ENCODE data around the gene SLC26A1.

Gene SLC26A1

DNA sequence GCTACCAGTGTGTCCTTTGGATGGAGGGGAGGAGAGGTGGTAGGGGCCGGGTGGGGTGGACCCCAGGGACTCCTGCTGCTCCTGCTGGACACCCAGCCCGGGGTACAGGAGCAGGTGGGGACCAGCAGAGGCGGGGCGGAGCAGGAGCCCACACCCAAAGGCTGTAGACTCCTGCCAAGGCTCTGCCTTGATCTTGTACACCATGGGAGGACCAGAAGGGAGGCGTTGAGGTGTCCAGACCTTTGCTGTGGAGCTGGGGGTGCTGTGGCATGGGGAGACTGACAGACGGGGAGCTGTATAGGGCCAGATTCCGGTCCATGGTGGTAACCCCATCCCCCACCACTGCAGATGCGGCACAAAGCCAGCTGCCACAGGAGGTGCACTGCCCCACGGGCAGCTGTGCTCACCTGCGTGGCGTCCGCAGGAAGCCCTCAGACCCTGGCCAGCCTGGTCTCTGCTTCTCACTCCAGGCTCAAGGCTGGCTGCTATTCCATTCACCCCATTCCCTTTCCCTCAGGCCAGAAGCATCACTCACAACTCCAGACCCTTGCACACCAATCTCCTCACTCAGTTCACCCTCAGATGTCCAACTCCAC lies 5.0 kb upstream of the SLC26A1 start:
- DNase-seq, result no peak

DNA sequence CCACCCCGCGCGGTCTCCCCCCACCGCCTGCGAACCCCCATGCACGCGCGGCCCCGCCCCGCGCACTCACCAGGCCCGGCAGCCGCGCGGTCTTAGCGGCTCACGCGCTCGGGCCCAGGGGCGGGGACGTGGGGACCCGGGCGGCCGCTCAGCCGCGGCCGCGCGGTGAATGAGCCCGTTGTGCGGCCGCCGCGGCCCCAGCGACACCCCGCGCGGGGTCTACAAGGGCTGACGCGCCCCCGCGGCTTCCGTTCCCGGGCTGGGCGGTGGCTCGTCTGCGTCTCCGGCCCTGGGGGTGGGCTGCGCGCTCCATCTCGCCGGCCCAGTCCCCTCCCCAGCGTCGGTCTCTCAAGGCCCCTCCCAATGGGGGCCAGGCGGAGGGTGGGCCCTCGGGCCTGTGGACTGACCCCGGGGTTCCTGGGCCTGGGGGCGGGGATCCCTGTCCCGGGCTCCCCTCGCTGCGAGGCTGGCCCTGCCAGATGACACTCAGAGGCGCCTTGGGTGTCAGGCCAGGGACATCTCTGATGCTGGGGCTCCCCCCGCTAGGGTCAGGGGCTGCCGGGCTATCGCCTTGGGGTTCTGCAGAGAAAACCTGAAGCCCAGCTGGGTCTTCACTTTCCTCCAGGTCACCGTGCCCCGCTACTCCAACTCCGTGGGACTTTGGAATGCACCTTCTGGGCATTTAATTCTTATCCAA lies 4.3 kb upstream of the SLC26A1 start:
- no peak for DNase-seq

DNA sequence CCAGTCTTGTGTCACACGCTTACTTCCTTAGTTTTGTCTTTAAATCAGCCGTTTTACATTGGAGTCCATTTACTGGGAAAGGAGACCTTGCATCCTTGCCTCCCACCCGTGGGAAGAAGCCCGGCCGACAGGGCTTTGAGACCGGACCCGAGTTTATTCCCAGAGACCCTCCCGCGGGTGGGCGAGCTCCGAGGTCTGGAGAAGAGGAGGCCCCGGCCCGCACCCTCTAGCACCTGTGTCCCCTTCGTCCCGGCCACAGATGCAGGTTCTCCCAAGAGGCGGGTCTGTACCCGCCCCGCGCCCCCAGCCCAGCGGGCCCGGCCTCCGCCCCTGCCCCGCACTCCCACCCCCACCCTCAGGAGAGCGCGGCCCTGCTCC lies 3.8 kb upstream of the SLC26A1 start:
- DNase-seq, result no peak

DNA sequence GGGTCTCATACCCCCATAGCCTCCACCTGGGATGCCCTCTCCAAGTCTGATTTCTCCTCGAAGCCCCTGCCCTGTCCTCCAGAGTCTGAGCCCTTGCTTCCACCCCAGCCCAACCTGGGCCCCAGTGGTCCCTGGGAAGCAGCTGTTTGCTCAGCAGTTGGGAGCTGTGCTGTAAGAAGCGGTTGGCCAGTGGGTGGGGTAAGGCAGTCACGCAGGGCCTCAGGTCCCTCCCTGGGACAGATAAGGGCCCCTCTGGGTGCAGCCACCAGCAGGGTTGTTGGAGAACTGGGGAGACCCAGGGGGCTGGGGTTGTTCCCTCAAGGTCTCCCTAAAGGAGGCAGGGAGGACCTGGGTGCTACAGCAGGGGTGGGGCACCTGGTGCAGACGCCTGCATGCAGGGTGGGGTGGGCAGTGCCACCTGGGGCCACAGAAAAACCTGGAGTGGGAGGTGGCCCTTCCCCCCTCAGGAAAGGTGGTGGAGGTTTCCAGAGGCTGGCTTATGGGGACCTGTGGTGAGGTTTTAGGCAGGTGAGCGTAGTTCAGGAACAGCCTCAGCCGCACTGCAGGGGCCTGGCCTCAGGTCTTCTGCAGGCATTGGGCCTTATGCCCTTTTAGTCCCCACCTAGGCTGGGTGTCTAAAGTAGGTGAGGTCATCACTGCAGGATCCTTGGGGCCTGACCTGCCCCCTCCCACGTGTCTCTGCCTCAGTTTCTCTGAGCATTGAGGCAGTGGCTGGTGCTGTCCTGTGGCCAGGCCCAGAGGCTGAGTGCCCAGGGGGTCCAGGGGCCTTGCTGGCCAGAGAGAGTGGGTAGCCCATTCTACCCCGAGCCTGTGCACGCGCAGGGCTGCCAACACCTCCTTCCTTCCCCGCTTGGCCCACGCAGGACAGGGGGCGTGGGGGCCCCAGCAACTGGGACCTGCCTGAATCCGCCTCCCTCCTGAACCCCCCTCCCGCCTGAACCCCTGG lies 3.1 kb upstream of the SLC26A1 start:
- no peak for DNase-seq

DNA sequence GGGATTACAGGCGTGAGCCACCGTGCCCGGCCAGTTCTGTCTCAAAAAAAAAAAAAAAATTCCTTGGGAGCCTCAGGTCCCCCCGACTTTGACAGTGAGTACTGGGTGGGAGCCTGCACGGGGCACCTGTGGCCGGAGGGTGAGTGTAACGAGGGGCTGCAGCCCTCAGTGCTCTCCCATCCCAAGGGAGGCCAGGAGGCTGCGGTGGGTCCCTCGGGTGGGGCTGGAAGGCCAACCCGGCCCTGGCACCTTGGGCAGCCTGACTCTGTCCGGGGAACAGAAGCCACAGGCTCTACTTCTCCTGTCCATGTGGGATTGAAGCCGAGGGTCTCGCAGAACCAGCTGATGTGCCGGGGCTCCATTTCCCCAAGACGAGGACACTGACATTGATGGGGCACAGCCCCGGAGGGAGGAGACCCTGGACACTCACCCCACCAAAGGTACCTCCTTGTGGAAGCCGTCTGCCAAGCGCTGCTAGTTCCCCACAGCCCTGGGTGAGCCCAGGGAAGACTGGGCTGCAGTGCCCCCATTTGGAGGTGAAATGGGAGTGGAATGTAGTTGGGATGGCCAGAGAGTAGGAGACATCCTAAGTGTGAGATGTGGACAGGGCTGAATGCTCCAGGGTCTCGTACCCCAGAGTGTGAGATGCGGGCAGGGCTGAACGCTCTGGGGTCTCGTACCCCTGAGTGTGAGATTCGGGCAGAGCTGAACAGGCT lies 2.3 kb upstream of the SLC26A1 start:
- no peak for DNase-seq

DNA sequence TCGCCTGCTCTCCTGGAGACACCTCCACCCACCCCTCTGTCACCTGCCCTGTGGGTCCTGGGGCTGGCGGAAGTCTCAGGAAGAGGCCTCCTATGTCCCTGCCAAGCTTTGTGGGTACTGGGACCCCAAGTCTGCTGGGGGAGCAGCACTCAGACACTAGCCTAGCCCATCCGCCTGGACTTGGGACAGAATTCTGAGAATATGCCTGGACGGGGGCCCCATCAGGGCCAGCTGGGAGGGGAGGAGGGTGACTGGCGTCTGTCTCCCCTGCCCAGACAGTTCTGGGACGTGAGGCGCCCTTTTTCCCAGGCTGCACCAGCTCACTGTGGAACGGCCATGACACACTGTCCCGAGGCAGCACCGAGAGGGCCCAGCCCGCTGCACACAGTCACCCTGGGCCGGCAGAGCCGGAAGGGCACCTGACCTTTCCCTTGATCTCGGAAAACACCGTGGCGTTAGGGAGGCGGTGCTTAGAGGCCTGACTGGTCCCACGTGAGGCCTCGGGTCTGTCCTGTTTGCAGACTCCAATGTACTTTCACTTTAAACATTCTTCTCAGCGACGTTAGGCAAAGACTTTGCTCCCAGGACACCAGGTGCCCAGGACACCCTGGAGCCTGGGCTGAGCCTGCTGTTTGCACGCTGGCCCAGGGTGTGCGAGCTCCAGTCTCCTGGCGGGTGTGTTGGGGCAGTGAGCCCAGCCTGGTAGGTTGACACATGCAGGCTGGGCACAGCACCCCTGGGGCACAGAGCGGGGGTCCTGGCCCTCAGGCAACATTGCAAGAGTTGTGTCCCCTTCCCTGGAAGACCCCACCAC lies 700 bp downstream of the SLC26A1 start:
- no peak for DNase-seq

DNA sequence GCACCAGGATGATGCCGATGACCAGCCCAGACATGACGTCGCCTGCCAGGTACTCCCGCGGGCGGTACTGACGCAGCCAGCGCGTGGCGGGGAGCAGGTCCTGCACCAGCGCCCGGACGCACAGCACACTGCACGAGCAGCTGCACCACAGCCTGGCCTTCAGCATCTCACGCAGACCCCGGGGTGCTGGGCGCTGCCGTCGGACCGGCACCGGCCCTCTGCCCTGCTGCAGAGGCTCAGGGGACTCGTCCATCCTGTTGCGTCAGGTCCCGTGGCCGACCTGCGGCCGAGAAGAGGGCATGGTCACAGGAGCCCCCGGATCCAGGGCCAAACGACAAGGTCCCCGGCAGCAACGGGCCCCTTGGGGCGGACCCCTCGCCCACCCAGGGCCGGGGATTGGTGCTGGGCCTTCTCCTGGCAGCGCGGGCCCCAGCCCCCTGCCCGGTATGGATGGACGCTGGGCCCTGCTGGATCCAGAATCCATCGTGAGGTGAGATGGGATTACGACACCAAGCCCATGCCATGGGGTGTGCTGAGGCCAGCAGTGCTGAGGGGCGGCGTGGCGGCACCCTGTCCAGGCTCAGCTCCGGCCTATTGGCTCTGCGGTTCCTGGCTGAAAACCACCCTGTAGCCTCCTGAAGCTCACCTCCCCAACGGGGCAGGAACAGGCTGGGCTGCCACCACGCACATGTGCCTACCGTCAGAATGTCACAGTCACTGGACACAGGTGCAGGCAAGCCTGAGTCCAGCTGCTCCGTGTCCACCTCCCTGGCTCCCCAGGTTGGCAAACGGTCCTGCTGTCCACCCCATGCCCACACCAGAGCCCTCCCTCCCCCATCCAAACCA lies 1.5 kb downstream of the SLC26A1 start:
- DNase-seq, result no peak

DNA sequence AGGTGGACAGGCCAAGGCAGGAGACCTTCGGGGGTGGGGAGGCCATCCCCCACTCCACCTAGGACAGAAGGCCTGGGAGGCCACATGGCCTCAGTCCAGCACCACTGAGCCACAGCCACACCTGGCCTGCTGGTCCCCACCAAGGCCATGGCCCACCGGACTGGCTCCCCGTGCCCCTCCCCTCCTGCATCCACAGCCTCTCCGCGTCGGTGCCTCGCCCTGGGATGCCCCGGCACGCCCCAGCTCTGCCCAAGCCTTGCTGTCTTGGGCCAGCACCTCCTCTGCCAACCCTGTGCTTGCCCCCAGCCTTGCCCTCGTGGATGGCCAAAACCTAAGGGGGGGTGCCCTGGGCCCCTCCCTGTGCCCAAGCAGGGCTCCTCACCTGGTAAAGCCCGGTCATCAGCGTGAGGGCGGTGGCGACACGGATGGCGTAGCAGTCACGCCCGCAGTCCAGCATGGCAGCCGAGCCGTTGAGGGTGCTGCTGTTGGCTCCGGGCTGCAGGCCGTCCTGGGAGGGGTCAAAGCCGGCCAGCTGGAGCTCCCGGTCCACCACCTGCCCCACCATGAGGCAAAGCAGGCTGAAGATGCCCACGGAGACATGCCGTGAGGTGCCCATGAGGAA lies 2.3 kb downstream of the SLC26A1 start:
- DNase-seq, result no peak

DNA sequence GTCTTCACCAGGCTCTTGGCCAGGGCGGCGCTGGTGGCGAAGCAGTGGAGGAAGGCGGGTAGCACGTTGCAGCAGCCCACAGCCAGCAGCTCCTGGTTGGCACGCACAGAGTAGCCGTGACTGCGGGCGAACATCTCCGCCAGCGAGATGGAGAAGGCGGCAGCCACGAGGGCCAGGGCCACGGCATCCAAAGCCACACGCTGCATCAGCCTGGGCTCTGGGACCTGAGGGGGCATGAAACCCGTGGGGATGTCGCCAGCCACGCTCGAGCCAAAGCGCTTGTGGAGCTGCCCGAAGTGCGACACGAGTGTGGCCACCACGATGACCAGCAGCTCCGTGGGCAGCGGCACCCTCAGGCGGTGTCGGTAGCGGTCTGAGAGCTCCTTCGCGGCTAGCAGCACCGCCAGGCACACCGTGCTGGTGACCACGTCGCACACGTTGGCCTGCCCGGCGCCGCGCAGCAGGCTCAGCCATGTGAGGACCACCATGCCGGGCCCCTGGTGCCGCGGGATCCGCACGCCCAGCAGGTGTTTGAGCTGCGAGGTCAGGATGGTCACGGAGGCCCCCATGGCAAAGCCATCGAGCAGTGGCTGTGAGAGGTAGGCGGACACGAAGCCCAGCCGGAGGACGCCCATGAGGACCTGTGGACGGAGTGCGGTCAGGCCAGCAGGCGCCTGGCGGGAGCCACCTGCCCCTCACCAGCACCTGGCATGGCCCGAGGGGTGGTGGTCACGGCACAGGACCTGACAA lies 3.3 kb downstream of the SLC26A1 start:
- no peak for DNase-seq

DNA sequence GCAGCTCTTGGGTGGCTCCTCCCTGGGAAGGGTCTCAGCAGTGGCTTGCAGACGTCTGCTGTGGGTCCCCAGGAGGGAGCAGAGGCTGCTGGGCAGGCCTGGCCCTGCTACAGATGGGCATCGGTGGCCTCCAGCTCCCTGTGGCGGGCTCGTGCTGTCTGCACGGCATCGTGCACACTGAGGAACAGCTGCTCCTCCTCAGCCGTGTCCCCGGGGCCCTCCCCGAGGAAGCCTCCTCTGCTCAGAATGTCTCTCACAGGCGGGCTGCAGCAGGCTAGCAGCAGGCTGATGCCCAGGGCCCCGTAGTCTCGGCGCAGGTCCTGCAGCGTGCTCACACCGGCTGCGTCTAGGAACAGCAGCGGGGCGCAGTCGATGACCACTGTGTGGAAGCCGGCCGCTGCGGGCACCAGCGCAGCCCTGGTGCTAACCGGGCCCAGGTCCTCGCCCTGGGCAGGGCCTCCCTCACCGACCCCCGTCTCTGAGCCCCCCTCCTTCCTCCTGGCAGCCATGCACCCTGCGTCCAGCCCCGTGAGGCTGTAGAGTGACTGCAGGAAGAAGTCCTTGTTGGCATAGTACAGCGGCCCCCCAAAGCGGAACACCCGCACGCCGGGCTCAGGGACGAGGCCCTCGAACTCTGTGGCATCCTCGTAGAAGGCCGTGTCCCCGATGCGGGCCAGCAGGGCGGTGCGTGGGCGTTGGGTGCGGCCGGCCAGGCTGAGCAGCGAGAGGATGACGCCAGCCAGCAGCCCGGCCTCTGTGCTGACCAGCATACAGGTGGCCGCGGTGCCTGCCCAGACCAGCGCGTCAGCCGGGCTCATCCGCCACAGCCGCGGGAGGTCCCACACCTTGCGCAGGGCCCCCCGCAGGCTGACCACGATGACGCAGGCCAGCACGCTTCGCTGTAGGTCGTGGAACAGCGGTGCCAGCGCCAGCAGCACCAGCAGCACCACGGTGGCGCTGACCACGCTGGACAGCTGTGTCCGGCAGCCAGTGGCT lies 4.2 kb downstream of the SLC26A1 start:
- no peak for DNase-seq

DNA sequence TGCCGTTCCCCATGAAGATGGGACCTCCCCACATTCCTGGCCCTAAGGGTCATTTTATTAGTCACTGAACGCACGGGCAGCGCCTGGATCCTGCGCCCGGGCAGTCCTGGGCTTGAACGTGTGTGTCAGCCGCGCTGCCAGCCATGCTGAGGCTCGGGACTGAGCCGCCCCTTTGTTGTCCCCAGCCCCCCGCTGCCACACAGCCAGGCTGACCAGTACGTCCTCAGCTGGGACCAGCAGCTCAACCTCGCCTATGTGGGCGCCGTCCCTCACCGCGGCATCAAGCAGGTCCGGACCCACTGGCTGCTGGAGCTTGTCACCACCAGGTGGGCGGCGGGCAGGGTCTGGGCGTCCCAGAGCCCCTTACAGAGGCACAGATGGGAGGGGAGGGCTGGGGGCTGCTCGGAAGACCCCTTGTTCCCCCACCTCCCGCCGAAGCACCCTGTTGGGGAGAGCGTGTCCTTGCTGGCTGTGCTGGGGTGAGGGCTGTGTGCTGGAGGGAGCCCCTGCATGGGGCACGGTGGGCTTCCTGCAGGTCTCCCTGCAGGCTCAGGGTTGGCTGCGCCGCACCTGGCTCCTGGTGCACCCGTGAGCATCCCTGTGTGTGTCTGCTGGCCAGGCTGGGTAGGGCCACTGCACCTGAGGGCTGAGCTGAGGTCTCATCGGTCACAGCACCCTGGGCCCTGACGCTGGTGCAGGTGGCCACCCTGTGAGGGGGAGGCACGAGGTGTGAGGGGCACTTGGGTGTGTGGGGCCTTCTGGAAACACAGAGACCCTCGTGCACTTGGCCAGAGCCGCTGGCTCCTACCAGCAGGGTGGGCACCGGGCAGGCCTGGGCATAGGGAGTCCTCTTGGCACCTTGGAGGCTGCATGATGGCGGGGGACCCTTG lies 5.3 kb downstream of the SLC26A1 start:
- DNase-seq, result no peak

DNA sequence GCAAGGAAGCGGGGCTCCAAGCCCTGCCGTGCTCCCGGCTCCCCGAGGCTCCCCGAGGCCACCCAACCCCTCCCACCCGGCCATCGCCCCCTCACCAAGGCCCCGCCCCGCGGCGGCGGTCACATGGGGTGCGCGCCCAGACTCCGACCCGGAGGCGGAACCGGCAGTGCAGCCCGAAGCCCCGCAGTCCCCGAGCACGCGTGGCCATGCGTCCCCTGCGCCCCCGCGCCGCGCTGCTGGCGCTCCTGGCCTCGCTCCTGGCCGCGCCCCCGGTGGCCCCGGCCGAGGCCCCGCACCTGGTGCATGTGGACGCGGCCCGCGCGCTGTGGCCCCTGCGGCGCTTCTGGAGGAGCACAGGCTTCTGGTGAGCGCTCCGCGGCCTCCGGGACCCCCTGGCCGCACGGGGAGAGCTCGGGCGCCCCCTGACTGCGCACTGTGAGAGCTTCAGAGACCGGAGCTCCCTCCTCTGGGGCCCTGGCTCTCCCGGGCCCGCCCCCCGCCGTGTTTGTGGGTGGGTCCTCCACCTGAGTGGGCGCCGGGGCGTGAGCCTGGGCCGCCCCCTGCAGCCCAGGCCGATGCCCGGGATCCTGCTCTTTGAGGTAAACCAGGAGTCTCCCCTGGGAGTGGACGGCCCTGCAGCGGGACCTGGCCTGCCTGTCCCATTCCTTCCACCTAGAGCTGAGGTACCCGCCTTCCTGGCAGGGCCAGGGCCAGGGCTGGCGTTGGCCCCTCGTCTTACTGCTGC lies 6.2 kb downstream of the SLC26A1 start, which contains the start of gene IDUA:
Gene IDUA, plus strand, starts transcription at position 166 of the 745 bp plus-strand sequence. Its CDS starts 41 bp downstream, at position 207.
- DNase-seq, result peak; percentile 77

DNA sequence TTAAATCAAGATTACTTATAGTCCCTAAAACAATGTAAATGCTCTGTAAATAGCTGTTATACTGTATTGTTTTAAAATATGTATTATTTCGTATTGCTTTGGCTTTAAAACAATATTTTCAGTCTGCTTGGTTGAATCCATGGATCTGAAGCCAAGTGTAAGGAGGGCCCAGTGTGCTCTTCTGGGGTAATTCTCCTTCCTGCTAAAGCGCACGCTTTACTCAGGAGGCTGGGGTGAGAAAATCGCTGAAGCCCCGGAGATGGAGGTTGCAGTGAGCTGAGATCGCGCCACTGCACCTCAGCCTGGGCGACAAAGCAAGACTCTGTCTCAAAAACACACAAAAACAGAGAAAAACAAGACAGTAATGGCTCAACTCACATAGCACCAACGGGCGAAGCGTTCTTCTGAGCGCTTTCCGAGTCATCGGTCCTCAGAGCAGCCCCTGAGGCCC lies 6.8 kb downstream of the SLC26A1 start:
- DNase-seq, result no peak

DNA sequence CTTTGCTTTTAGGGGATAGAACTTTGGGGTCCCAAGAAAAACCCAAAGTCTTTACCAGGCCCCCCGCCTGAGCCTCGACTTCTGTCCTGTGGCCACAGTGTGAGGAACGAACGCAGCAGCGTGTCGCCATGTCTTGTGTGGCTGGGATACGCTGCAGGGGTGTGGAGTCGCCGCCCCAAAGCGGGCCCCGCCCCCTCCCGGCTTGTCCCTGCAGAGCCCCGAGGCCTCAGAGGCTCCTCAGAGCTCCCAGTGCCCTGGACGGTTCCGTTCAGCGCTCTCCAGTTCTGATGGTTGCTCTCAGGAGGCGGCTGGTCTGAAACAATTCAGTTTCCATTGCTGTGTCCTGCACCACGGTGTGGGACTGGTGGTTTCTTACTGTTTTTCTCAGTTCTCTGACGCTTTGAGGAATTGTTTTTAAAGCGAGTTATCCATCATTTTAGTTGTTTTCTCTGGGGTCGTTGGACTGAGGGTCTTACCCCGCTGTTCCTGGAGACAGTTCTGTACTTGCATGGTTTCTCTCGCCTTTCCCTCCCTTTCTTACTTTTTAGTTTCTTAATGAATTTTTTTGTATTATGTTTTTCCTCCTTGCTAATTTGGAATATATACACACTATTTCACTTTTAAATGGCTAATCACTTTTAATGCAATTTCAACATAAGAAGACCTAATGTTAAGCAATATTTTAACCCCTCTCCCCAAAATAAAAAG lies 7.9 kb downstream of the SLC26A1 start:
- DNase-seq, result peak; percentile 68

DNA sequence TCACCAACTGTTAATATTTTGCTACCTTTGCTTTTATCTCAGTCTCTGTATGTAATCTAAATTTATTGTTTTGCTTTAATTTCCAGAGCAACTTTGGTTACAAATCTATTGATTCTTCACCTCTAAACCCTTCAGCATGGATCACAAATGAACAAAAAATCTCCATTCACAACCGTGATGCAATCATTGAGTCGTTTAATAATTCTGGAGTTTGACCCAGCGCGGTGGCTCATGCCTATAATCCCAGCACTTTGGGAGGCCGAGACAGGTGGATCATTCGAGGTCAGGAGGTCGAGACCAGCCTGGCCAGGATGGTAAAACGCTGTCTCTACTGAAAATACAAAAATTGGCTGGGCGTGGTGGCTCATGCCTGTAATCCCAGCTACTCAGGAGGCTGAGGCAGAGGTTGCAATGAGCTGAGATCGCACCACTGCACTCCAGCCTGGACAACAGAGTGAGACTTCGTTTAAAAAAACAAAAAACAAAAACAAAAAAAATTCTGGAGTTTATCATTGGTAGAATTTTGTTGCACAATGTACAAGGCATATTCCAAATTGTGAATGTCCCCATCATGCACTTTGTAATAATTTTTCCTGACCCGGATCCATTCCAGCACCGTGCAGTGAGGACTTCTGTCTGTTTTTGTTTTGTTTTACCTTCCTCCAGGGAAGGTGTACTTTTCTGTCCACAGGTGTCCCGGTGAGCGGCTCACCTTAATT lies 8.7 kb downstream of the SLC26A1 start:
- DNase-seq, result no peak

Measured in suppressor macrophage treated with lipopolysaccharide for 4 hours (primary cell).